Epithelial cell of proximal tubule (primary cell): ENCODE data around the gene VRK1. TPM values are rescaled to one million over a fixed set of nuclear protein-coding genes. Genes with fewer than 3 reads are reported as not detected.

Source experiments
- DNase-seq: peaks from one replicate; pipeline ENCODE4 v3.0.0-alpha.2; 2011; ENCODE audit warnings: low read depth
- H3K4me3 ChIP-seq: 2 replicates; pipeline ENCODE4 v1.5.1; 2011; ENCODE audit warnings: low read depth, mild to moderate bottlenecking, low read length
- total RNA-seq: library from RNA; depleted of rRNA; stranded (reverse); fragments of >200 nt; gene quantifications from 2 replicates; pipeline ENCODE4 v1.2.3, GENCODE V29; 2015
- TF ChIP-seq, protein P1 (sequence below): conservative IDR thresholded peaks from 2 replicates; pipeline ENCODE4 v1.5.1; 2012; ENCODE audit warnings: low read depth, mild to moderate bottlenecking, low read length

VRK1 gene
- total RNA-seq, 1 donor from 2014 or later: 47.3 TPM

GRCh38 chr14:96922986-96923385 lies 125.8 kb downstream of the VRK1 start:
- no peak for DNase-seq
- no peak overlapping the region for H3K4me3 ChIP-seq
- TF ChIP-seq, protein P1, sequence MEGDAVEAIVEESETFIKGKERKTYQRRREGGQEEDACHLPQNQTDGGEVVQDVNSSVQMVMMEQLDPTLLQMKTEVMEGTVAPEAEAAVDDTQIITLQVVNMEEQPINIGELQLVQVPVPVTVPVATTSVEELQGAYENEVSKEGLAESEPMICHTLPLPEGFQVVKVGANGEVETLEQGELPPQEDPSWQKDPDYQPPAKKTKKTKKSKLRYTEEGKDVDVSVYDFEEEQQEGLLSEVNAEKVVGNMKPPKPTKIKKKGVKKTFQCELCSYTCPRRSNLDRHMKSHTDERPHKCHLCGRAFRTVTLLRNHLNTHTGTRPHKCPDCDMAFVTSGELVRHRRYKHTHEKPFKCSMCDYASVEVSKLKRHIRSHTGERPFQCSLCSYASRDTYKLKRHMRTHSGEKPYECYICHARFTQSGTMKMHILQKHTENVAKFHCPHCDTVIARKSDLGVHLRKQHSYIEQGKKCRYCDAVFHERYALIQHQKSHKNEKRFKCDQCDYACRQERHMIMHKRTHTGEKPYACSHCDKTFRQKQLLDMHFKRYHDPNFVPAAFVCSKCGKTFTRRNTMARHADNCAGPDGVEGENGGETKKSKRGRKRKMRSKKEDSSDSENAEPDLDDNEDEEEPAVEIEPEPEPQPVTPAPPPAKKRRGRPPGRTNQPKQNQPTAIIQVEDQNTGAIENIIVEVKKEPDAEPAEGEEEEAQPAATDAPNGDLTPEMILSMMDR: no peak

DNA sequence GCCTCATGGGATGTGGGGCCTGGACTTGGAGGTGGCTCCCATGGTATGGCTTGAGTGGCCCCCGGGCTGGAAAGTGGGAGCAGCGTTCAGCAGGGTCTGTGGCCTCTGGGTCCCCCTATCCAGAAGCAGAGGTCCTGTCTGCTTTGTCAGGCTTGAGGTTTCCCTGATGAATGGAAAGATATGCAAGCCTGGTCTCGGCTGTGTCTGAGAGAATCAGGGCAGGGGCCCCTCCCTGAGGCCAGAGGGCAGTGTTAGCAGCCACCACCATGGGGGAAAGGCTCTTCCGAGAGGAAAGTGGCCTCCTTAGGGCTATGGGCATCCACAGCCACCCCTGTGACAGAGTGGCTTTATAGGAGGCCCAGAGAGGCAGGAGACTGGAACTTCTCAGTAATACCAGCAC lies 128.2 kb downstream of the VRK1 start:
- DNase-seq: no peak
- no peak overlapping the region for H3K4me3 ChIP-seq
- TF ChIP-seq, protein P1: no peak

- no peak for DNase-seq
- TF ChIP-seq, protein P1: no peak
- H3K4me3 ChIP-seq: no peak overlapping the region
Measured at GRCh38 chr14:96926001-96926400, 128.8 kb downstream of the VRK1 start.

- TF ChIP-seq, protein P1: no peak
- DNase-seq: no peak
- H3K4me3 ChIP-seq: no peak overlapping the region
Measured at GRCh38 chr14:96928779-96929380, 131.7 kb downstream of the VRK1 start.

DNA sequence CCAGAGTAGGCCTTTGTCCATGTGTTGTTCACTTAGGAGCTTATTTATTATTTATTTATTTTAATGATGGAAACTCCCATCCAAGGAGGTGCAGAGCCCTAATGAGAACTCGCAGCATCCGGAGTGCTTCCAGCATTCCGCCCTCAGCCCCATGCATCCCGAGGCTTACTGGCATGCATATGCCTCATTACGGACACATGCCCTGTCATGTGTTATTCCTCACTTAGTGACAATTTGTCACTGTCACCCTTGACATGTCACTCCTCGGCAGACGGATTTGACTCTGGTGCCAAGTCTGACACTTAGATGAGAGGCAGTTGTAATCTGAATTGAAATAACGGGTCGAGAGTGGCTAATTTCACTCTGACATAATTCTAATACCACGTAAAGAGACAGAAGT lies 132.8 kb downstream of the VRK1 start:
- no peak overlapping the region for H3K4me3 ChIP-seq
- TF ChIP-seq, protein P1: no peak

GRCh38 chr14:96930526-96930925 lies 133.3 kb downstream of the VRK1 start:
- no peak overlapping the region for H3K4me3 ChIP-seq
- TF ChIP-seq, protein P1: no peak
- DNase-seq: no peak

More for the DNA sequence above, 132.8 kb downstream of the VRK1 start:
- DNase-seq: no peak
